H9 (cell line): Measurements from ENCODE around the gene EPHA1. TPM values are rescaled to one million over a fixed set of nuclear protein-coding genes. Genes with fewer than 3 reads are reported as not detected.

Experiments
- DNase-seq: peaks from one replicate; pipeline ENCODE4 v3.0.0-alpha.2; 2017
- H2AFZ ChIP-seq: one replicate; pipeline ENCODE4 v1.6.1; 2013; ENCODE audit warnings: mild to moderate bottlenecking, low read length, control low read depth, moderate library complexity
- H2AK5ac ChIP-seq: 2 replicates; pipeline ENCODE4 v1.6.1; 2013; ENCODE audit warnings: low read length, control low read depth, mixed read lengths; ENCODE audit not compliant: insufficient read length
- H2BK120ac ChIP-seq: one replicate; pipeline ENCODE4 v1.6.1; 2013; ENCODE audit warnings: low read depth, mild to moderate bottlenecking, low read length, control low read depth, inconsistent platforms; ENCODE audit not compliant: poor library complexity, severe bottlenecking
- H2BK12ac ChIP-seq: 2 replicates; pipeline ENCODE4 v1.6.1; 2013; ENCODE audit warnings: low read length, control low read depth, mixed read lengths, low read depth; ENCODE audit not compliant: insufficient read length
- H2BK15ac ChIP-seq: 2 replicates; pipeline ENCODE4 v1.6.1; 2013; ENCODE audit warnings: low read depth, low read length, control low read depth
- H2BK20ac ChIP-seq: one replicate; pipeline ENCODE4 v1.6.1; 2013; ENCODE audit warnings: low read depth, mild to moderate bottlenecking, low read length, control low read depth, inconsistent platforms; ENCODE audit not compliant: poor library complexity, severe bottlenecking
- H2BK5ac ChIP-seq: 2 replicates; pipeline ENCODE4 v1.6.1; 2013; ENCODE audit warnings: low read length, control low read depth, mixed read lengths; ENCODE audit not compliant: insufficient read length
- H3K14ac ChIP-seq: 2 replicates; pipeline ENCODE4 v1.6.1; 2013; ENCODE audit warnings: low read length, control low read depth; ENCODE audit not compliant: insufficient read depth
- H3K18ac ChIP-seq: 2 replicates; pipeline ENCODE4 v1.6.1; 2013; ENCODE audit warnings: low read depth, mild to moderate bottlenecking, mixed read lengths, low read length, control low read depth; ENCODE audit not compliant: insufficient read length
- H3K23ac ChIP-seq: 2 replicates; pipeline ENCODE4 v1.6.1; 2013; ENCODE audit warnings: low read length, control low read depth, mixed read lengths, low read depth; ENCODE audit not compliant: insufficient read length
- H3K23me2 ChIP-seq: 2 replicates; pipeline ENCODE4 v1.6.1; 2013; ENCODE audit warnings: low read depth, mild to moderate bottlenecking, mixed read lengths, low read length, control low read depth; ENCODE audit not compliant: insufficient read length, poor library complexity, severe bottlenecking
- H3K27ac ChIP-seq: 2 replicates; pipeline ENCODE4 v1.5.1; 2013; ENCODE audit warnings: low read length, control low read depth, mixed read lengths, low read depth; ENCODE audit not compliant: insufficient read length
- H3K27me3 ChIP-seq: 2 replicates; pipeline ENCODE4 v1.6.1; 2013; ENCODE audit warnings: low read length, control low read depth, inconsistent platforms; ENCODE audit not compliant: insufficient read depth
- H3K4ac ChIP-seq: 2 replicates; pipeline ENCODE4 v1.6.1; 2013; ENCODE audit warnings: low read depth, mild to moderate bottlenecking, control low read depth, inconsistent platforms, low read length, moderate library complexity
- H3K4me1 ChIP-seq: 2 replicates; pipeline ENCODE4 v1.6.1; 2013; ENCODE audit warnings: low read length, control low read depth, inconsistent platforms; ENCODE audit not compliant: insufficient read depth
- H3K4me2 ChIP-seq: 2 replicates; pipeline ENCODE4 v1.6.1; 2013; ENCODE audit warnings: low read length, control low read depth, mixed read lengths; ENCODE audit not compliant: insufficient read length, insufficient read depth
- H3K56ac ChIP-seq: 2 replicates; pipeline ENCODE4 v1.6.1; 2013; ENCODE audit warnings: low read depth, mild to moderate bottlenecking, mixed read lengths, low read length, control low read depth; ENCODE audit not compliant: insufficient read length
- H3K79me1 ChIP-seq: 2 replicates; pipeline ENCODE4 v1.6.1; 2013; ENCODE audit warnings: low read depth, mild to moderate bottlenecking, moderate library complexity, low read length, control low read depth, inconsistent platforms; ENCODE audit not compliant: insufficient read depth, poor library complexity, severe bottlenecking
- H3K79me2 ChIP-seq: 2 replicates; pipeline ENCODE4 v1.6.1; 2013; ENCODE audit warnings: low read length, control low read depth, inconsistent platforms; ENCODE audit not compliant: insufficient read depth
- H3K9ac ChIP-seq: 2 replicates; pipeline ENCODE4 v1.6.1; 2013; ENCODE audit warnings: low read length, control low read depth, mixed read lengths; ENCODE audit not compliant: insufficient read length; ENCODE audit errors: extremely low read depth
- H3K9me3 ChIP-seq: one replicate; pipeline ENCODE4 v1.6.1; 2013; ENCODE audit warnings: low read depth, low read length, inconsistent platforms; ENCODE audit not compliant: control insufficient read depth
- H3T11ph ChIP-seq: one replicate; pipeline ENCODE4 v1.6.1; 2013; ENCODE audit warnings: mild to moderate bottlenecking, low read length, control low read depth, inconsistent platforms
- H4K20me1 ChIP-seq: one replicate; pipeline ENCODE4 v1.6.1; 2013; ENCODE audit not compliant: control insufficient read depth, insufficient read length, insufficient read depth
- H4K5ac ChIP-seq: 2 replicates; pipeline ENCODE4 v1.6.1; 2013; ENCODE audit warnings: low read depth, mild to moderate bottlenecking, mixed read lengths, low read length, control low read depth; ENCODE audit not compliant: insufficient read length
- H4K8ac ChIP-seq: replicated peaks from 2 replicates; pipeline ENCODE4 v1.6.1; 2013; ENCODE audit warnings: low read length, control low read depth, mixed read lengths, low read depth; ENCODE audit not compliant: insufficient read length
- H4K91ac ChIP-seq: 2 replicates; pipeline ENCODE4 v1.6.1; 2013; ENCODE audit warnings: low read depth, mild to moderate bottlenecking, moderate library complexity, mixed read lengths, low read length, control low read depth; ENCODE audit not compliant: insufficient read length
- H3K27ac Mint-ChIP-seq, 3 experiments: 2 replicates in 2 of 3; 3 replicates in 1 of 3; pipeline ENCODE4 v1.8.0; 2020 to 2021; ENCODE audit warnings: mixed read lengths in 3 of 3, mild to moderate bottlenecking in 1 of 3, moderate library complexity in 1 of 3
- H3K27me3 Mint-ChIP-seq: 2 replicates; pipeline ENCODE4 v1.8.0; 2021; ENCODE audit warnings: low read depth, mild to moderate bottlenecking, moderate library complexity, mixed read lengths
- H3K36me3 Mint-ChIP-seq, 3 experiments: 2 replicates in 2 of 3; 3 replicates in 1 of 3; pipeline ENCODE4 v1.8.0; 2020 to 2021; ENCODE audit warnings: low read depth in 3 of 3, mixed read lengths in 3 of 3; ENCODE audit not compliant: insufficient read depth in 1 of 3
- H3K4me1 Mint-ChIP-seq, 2 experiments: 2 replicates each; pipeline ENCODE4 v1.8.0; 2020; ENCODE audit warnings: mixed read lengths in 2 of 2
- H3K4me3 Mint-ChIP-seq, 2 experiments: 2 replicates in 1 of 2; 3 replicates in 1 of 2; pipeline ENCODE4 v1.8.0; 2020 to 2021; ENCODE audit warnings: mild to moderate bottlenecking in 2 of 2, mixed read lengths in 2 of 2, moderate library complexity in 1 of 2
- H3K9me3 Mint-ChIP-seq, 2 experiments: 2 replicates in 1 of 2; 3 replicates in 1 of 2; pipeline ENCODE4 v1.8.0; 2020; ENCODE audit warnings: mild to moderate bottlenecking in 2 of 2, mixed read lengths in 2 of 2, moderate library complexity in 1 of 2
- WGBS: extraction: QIAGEN DNeasy Blood & Tissue Kit; methylation state at CpG from one replicate; pipeline ENCODE4 v1.1.7; 2013; ENCODE audit warnings: missing lambda C conversion rate, low lambda C conversion rate, mixed read lengths; ENCODE audit not compliant: insufficient read length; ENCODE audit errors: extremely low coverage; 5-methylcytosine and 5-hydroxymethylcytosine counted together
- total RNA-seq: library from RNA; stranded (reverse); gene quantifications from 2 replicates; pipeline ENCODE4 v1.2.1, GENCODE V29; 2021
- TF ChIP-seq, protein P1 (sequence below): fragments of 200-600 bp; sonication (generic); conservative IDR thresholded peaks from 3 replicates; pipeline ENCODE4 v1.8.0; 2021; ENCODE audit warnings: antibody characterized with exemption, mild to moderate bottlenecking

Gene EPHA1
- total RNA-seq, 1 experiment from 2014 or later: 109 TPM

DNA sequence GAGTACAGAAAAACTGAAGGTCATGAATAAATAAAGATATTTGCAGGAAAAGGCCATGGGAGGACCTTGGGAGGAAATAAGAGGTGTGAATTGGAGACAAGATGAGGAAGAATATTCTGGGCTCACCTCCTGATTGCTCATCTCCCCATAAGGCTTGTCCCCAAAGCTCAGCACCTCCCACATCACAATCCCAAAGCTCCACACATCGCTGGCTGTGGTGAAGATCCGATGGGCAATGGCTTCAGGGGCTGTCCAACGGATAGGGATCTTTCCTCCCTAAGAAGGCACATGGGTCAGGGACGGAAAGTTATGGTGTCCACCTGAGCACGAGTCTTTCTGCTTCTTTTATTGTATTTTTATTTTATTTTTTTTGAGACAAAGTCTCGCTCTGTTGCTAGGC, 14.6 kb downstream of the EPHA1 start:
- no CpG with 5 or more reads among the region's 6 CpGs for WGBS
- H3K9me3 ChIP-seq: no peaks in the 10 kb centered on the region
- DNase-seq: no peak

More for the DNA sequence above, 14.6 kb downstream of the EPHA1 start:
- H4K5ac ChIP-seq: no peak overlapping the region
- no peaks in the 10 kb centered on the region for H3K23me2 ChIP-seq
- H2BK120ac ChIP-seq: no peak overlapping the region
- H4K20me1 ChIP-seq: no peaks in the 10 kb centered on the region
- H2BK15ac ChIP-seq: no peak overlapping the region
- peaks cover 67 to 96% (median 94%) of the 10 kb centered on the region in 3 experiments for H3K36me3 Mint-ChIP-seq
- no peak overlapping the region for H3K4me2 ChIP-seq
- H2AK5ac ChIP-seq: no peak overlapping the region
- H3K9ac ChIP-seq: no peak overlapping the region
- H3K56ac ChIP-seq: no peak overlapping the region
- no peaks in the 10 kb centered on the region for H3K79me2 ChIP-seq
- H3K9me3 Mint-ChIP-seq: no peaks in the 10 kb centered on the region
- H2AFZ ChIP-seq: no peak overlapping the region
- no peak overlapping the region for H3K4ac ChIP-seq
- no peak overlapping the region for H4K91ac ChIP-seq
- TF ChIP-seq, protein P1, sequence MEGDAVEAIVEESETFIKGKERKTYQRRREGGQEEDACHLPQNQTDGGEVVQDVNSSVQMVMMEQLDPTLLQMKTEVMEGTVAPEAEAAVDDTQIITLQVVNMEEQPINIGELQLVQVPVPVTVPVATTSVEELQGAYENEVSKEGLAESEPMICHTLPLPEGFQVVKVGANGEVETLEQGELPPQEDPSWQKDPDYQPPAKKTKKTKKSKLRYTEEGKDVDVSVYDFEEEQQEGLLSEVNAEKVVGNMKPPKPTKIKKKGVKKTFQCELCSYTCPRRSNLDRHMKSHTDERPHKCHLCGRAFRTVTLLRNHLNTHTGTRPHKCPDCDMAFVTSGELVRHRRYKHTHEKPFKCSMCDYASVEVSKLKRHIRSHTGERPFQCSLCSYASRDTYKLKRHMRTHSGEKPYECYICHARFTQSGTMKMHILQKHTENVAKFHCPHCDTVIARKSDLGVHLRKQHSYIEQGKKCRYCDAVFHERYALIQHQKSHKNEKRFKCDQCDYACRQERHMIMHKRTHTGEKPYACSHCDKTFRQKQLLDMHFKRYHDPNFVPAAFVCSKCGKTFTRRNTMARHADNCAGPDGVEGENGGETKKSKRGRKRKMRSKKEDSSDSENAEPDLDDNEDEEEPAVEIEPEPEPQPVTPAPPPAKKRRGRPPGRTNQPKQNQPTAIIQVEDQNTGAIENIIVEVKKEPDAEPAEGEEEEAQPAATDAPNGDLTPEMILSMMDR: no peak
- no peak overlapping the region for H4K8ac ChIP-seq
- no peak overlapping the region for H3T11ph ChIP-seq
- H3K27me3 Mint-ChIP-seq: peaks cover 2% of the 10 kb centered on the region
- no peak overlapping the region for H2BK20ac ChIP-seq
- 0 out of 7 replicates have a peak overlapping the region, but pooled peaks of 1 of the 3 experiments have one; percentile 52 for H3K27ac Mint-ChIP-seq
- no peak overlapping the region for H3K27ac ChIP-seq
- no peak overlapping the region for H3K23ac ChIP-seq
- no peaks in the 10 kb centered on the region for H3K79me1 ChIP-seq
- H3K4me1 Mint-ChIP-seq: peaks cover 0 to 5% of the 10 kb centered on the region in 2 experiments; a peak in 3 of 4 replicates
- no peak overlapping the region for H3K14ac ChIP-seq
- H2BK12ac ChIP-seq: no peak overlapping the region
- no peaks in the 10 kb centered on the region for H3K27me3 ChIP-seq
- no peaks in the 10 kb centered on the region for H3K4me1 ChIP-seq
- no peak overlapping the region for H3K18ac ChIP-seq
- H2BK5ac ChIP-seq: no peak overlapping the region
- H3K4me3 Mint-ChIP-seq: no peak overlapping the region
